Suprapubic skin (tissue), 4 donors: ENCODE data around the gene MUC5AC. TPM values are rescaled to one million over a fixed set of nuclear protein-coding genes. Genes with fewer than 3 reads are reported as not detected.

Source experiments
- DNase-seq, 2 donors: peaks; one replicate each; pipeline ENCODE4 v3.0.0-alpha.2; 2019; ENCODE audit warnings: low spot score in 2 of 2
- H3K27ac ChIP-seq: fragments of 200-600 bp; sonication (generic); one replicate; pipeline ENCODE4 v1.5.1; 2019
- H3K27me3 ChIP-seq: fragments of 200-600 bp; sonication (generic); one replicate; pipeline ENCODE4 v1.5.1; 2019
- H3K36me3 ChIP-seq: fragments of 200-600 bp; sonication (generic); one replicate; pipeline ENCODE4 v1.5.1; 2019
- H3K4me1 ChIP-seq: fragments of 200-600 bp; sonication (generic); one replicate; pipeline ENCODE4 v1.5.1; 2019
- H3K4me3 ChIP-seq: fragments of 200-600 bp; sonication (generic); one replicate; pipeline ENCODE4 v1.5.1; 2019; ENCODE audit warnings: mild to moderate bottlenecking
- H3K9me3 ChIP-seq: fragments of 200-600 bp; sonication (generic); one replicate; pipeline ENCODE4 v1.5.1; 2019
- EP300 ChIP-seq: sonication (generic); formaldehyde crosslinking; IDR thresholded peaks from one replicate; pipeline ENCODE4 v1.6.1; 2017; ENCODE audit warnings: antibody characterized with exemption
- POLR2A ChIP-seq, 2 donors: fragments of 450-650 bp; IDR thresholded peaks; one replicate each; pipeline ENCODE4 v1.6.1; 2017; ENCODE audit warnings: antibody characterized with exemption in 2 of 2, mild to moderate bottlenecking in 2 of 2, moderate library complexity in 2 of 2
- POLR2AphosphoS5 ChIP-seq, 3 donors: sonication (generic); formaldehyde crosslinking; IDR thresholded peaks; one replicate each; pipeline ENCODE4 v1.6.1; 2017; ENCODE audit warnings: antibody characterized with exemption in 3 of 3
- WGBS: methylation state at CpG from one replicate; pipeline ENCODE4 v1.1.5; 2018; 5-methylcytosine and 5-hydroxymethylcytosine counted together
- total RNA-seq, 4 donors: library from RNA; depleted of rRNA; stranded (reverse); fragments of >200 nt; gene quantifications; one replicate each; pipeline ENCODE4 v1.1.0, GENCODE V29; 2016
- TF ChIP-seq, protein P1 (sequence below), 2 donors: fragments of 200-600 bp in 1 of 2; fragments of 450-650 bp in 1 of 2; sonication (generic) in 1 of 2; IDR thresholded peaks; one replicate each; pipeline ENCODE4 v1.5.1; 2016 to 2019; ENCODE audit warnings: antibody characterized with exemption in 2 of 2, mild to moderate bottlenecking in 1 of 2, moderate library complexity in 1 of 2

MUC5AC gene
- total RNA-seq, 4 donors from 2014 or later: not detected

- TF ChIP-seq POLR2A (IDR thresholded peaks at IDR 0.05) (no peak), EP300 (no peak), POLR2AphosphoS5 (IDR thresholded peaks at IDR 0.05) (no peak)
- TF ChIP-seq, protein P1, sequence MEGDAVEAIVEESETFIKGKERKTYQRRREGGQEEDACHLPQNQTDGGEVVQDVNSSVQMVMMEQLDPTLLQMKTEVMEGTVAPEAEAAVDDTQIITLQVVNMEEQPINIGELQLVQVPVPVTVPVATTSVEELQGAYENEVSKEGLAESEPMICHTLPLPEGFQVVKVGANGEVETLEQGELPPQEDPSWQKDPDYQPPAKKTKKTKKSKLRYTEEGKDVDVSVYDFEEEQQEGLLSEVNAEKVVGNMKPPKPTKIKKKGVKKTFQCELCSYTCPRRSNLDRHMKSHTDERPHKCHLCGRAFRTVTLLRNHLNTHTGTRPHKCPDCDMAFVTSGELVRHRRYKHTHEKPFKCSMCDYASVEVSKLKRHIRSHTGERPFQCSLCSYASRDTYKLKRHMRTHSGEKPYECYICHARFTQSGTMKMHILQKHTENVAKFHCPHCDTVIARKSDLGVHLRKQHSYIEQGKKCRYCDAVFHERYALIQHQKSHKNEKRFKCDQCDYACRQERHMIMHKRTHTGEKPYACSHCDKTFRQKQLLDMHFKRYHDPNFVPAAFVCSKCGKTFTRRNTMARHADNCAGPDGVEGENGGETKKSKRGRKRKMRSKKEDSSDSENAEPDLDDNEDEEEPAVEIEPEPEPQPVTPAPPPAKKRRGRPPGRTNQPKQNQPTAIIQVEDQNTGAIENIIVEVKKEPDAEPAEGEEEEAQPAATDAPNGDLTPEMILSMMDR (IDR thresholded peaks at IDR 0.05): no peak
- no peak for DNase-seq
- H3K9me3 ChIP-seq: no peaks in the 10 kb centered on the region
- no peaks in the 10 kb centered on the region for H3K36me3 ChIP-seq
- H3K27me3 ChIP-seq: peaks cover 62% of the 10 kb centered on the region
- H3K27ac ChIP-seq: no peak overlapping the region
- no peaks in the 10 kb centered on the region for H3K4me1 ChIP-seq
- H3K4me3 ChIP-seq: no peak overlapping the region
- WGBS: 78% methylated on average over 1 of the region's 1 CpG
Observed at GRCh38 chr11:1123970-1124369, 33.8 kb upstream of the MUC5AC start.

- no peaks in the 10 kb centered on the region for H3K9me3 ChIP-seq
- TF ChIP-seq EP300 (no peak), POLR2A (IDR thresholded peaks at IDR 0.05) (no peak), POLR2AphosphoS5 (IDR thresholded peaks at IDR 0.05) (no peak)
- TF ChIP-seq, protein P1 (IDR thresholded peaks at IDR 0.05): no peak
- peaks cover 61% of the 10 kb centered on the region for H3K27me3 ChIP-seq
- no peaks in the 10 kb centered on the region for H3K36me3 ChIP-seq
- 100% methylated on average over 1 of the region's 9 CpGs for WGBS
- H3K4me1 ChIP-seq: no peaks in the 10 kb centered on the region
- H3K27ac ChIP-seq: no peak overlapping the region
- DNase-seq: no peak
- H3K4me3 ChIP-seq: no peak overlapping the region
Observed at GRCh38 chr11:1125803-1126202, 31.9 kb upstream of the MUC5AC start.

DNA sequence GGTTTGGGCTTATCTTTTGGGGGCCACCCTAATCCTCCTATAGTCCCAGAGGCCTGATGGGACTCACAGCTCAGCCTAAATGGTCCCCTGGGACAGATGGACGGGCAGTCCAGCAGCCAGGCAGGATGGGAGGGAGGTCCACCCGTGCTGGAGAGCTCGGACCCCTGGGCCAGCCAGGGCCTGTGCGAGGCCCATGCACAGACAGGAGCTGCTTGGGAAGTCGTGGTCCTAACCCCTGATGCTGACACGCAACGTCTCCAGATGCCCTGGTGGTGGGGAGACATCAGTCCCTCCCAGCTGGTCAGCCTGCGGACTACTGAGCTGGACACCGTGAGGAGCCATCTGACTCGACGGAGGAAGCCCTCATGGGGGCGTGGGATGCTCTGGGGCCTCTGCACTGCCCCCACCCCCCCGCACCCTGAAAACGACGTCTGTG is 31.2 kb upstream of the MUC5AC start:
- Histone ChIP-seq H3K36me3 (no peaks in the 10 kb centered on the region), H3K9me3 (no peaks in the 10 kb centered on the region), H3K27me3 (peaks cover 61% of the 10 kb centered on the region), H3K27ac (no peak overlapping the region), H3K4me1 (no peaks in the 10 kb centered on the region), H3K4me3 (no peak overlapping the region)
- no peak for DNase-seq
- no CpG with 5 or more reads among the region's 15 CpGs for WGBS
- TF ChIP-seq EP300 (no peak), POLR2AphosphoS5 (IDR thresholded peaks at IDR 0.05) (no peak), POLR2A (IDR thresholded peaks at IDR 0.05) (no peak)
- TF ChIP-seq, protein P1 (IDR thresholded peaks at IDR 0.05): no peak

DNA sequence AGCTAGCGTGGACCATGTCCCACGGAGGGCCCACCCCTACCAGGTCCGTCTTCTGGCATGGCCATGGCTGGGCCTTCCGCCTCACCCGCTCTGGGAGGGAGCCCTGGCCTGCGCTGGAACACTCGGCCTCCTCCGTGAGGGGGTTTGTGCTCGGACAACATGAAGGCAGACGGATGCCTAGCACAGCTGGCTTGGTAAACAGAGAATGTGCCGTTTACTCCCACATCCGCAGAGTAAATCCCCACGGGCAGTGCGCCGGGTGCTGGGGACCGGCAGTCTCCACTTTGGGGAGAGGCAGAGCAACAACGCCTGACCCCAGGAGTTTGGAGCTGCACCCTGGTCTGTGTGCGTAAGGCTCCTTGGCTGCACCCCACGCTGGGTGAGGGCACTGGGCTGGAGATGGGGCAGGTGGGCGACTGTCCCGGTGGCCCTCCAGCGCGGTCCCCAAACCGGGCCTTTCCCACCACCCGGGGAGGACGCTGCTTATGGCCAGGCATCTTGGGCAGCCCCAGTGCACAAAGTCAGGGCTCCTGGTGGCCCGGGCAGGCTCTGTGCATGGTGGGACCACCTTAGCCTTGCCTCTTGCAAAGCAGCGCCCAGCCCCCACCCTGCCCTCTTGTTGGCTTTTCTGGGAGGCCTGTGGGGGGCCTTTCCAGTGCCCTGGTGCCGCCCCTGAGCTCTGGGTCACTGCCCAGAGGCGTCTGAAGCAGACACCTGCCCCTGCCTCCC is 30.7 kb upstream of the MUC5AC start:
- peak in 1 of 2 donors; percentile 78 for DNase-seq
- WGBS: 79% methylated on average over 12 of the region's 30 CpGs
- peaks cover 60% of the 10 kb centered on the region for H3K27me3 ChIP-seq

DNA sequence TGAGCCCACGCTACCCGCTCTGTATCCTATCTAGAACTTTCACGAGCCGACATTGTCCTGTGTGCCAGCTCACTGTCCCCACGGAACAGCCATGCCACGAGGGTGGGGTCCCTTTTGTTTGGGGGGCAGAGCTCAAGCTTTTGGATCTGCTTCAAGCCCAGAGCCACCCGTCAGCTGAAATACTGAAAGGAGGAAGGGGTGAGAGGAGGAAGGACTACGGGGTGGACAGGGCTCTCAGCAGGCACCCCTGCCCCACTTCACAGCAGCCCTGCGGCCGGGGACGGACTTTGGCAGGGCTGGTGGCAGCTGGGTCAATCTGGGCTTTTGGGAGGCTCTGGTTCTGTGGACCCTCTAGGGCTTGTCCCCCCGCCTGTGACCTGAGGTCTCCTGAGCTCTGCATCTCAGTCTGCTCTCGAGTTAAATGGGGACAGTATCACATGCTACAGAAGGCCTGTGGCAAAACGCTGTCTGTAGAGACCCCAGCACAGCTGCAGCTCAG is 30.0 kb upstream of the MUC5AC start:
- peaks cover 58% of the 10 kb centered on the region for H3K27me3 ChIP-seq
- no peaks in the 10 kb centered on the region for H3K36me3 ChIP-seq
- H3K4me3 ChIP-seq: no peak overlapping the region
- H3K9me3 ChIP-seq: no peaks in the 10 kb centered on the region
- DNase-seq: peak in 1 of 2 donors; percentile 29
- H3K4me1 ChIP-seq: no peaks in the 10 kb centered on the region
- TF ChIP-seq EP300 (no peak), POLR2A (IDR thresholded peaks at IDR 0.05) (no peak), POLR2AphosphoS5 (IDR thresholded peaks at IDR 0.05) (no peak)
- TF ChIP-seq, protein P1 (IDR thresholded peaks at IDR 0.05): no peak
- H3K27ac ChIP-seq: no peak overlapping the region
- 73% methylated on average over 9 of the region's 14 CpGs for WGBS

More for the DNA sequence above, 30.7 kb upstream of the MUC5AC start:
- TF ChIP-seq, protein P1 (IDR thresholded peaks at IDR 0.05): no peak
- no peak for TF ChIP-seq POLR2AphosphoS5 (IDR thresholded peaks at IDR 0.05)
- no peak for TF ChIP-seq POLR2A (IDR thresholded peaks at IDR 0.05)
- no peak for TF ChIP-seq EP300
- Histone ChIP-seq H3K36me3 (no peaks in the 10 kb centered on the region), H3K27ac (no peak overlapping the region), H3K4me3 (no peak overlapping the region), H3K4me1 (no peaks in the 10 kb centered on the region), H3K9me3 (no peaks in the 10 kb centered on the region)
